AG08395 (cell line): ENCODE data around the gene JMJD8.

Source experiments
- DNase-seq: peaks from one replicate; pipeline ENCODE4 v3.0.0; 2012; ENCODE audit warnings: mixed read lengths, low spot score

JMJD8 gene

DNA sequence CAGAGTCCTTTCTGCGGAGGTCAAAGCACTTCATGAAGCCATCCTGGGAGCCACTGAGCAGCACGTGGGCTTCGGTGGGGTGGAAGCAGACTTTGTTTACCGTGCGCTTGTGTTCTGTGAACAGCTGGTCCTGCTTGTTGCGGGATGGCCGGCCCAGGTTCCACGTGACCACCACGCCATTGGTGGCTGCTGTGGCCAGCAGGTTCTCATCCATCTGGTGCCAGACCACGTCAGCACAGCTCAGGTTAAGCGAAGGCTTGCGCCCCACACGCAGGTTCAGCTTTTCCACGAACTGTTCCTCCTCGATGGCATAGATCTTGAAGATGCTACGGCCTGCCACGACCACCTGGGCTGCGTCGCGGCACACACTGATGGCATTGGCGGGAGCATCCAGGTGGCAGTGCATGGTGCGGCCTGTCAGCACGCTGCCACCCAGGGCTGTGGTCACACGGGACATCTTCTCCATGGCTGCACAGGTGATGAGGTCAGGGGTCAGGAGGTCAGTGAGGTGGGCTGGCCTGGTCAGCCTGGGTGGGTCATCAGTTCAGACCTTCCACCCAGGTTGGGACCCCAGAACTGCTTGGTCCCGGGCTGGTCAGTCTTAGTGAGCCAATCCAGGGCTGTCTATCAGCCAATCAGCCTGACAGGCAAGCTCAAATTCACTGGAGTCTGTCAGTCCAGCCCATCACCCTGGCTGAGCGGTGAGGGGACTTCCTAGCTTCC lies 5.2 kb upstream of the JMJD8 start:
- no peak for DNase-seq

DNA sequence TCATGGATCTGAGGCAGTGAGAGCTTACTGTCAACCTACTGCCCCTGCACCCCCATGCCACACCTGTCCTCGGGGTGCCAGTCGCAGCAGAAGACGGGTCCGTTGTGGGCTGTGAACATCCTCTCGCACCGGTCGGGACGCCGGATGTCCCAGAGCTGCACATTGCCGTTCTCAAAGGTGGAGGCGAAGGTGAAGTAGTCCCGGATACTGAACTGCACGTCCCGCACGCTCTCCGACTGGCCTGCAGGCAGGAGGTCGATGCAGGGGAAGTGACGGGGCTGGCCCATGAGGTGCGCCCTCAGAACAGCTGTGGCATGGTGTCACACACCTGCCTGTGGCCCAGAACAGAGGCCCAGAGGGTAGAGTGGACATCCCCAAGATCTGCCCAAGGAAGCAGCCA lies 3.4 kb upstream of the JMJD8 start:
- DNase-seq = no peak

DNA sequence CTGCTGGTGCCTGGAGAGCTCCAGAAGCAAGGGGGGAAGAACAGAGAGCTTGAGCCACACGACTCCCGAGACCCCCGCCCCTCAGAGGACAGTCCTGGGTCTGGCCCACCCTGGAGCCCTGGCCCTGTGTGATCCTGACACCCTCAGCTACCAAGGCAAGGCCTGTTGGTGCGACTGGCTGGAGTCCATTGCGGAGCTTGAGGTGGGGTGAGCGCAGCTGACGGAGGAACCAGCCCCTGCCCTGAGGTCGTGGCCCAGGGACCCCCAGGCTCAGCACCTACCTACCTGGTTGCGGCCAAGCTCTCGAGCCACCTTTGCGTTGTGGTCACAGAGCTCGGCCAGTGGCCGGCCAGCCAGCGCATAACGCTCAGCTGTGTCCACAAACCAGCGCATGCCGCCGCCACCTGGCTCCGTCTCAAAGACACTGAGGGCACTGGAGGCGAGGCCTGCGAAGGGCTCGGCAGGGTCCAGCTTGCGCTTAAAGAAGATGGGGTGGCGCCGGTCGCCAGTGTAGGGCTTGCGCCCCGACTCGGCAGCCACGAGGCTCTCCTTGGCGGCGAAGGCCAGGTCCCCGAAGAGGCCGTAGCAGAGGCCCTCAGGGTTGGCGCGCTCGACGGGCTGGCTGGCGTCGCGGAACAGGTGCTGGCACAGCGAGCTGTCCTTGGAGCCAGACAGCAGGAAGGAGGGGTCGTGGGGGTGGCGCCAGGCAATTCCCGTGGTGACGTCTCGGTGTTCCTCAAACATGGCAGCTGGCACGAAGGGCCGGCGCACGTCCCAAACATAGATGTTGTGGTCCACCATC lies 2.5 kb upstream of the JMJD8 start:
- DNase-seq = no peak

DNA sequence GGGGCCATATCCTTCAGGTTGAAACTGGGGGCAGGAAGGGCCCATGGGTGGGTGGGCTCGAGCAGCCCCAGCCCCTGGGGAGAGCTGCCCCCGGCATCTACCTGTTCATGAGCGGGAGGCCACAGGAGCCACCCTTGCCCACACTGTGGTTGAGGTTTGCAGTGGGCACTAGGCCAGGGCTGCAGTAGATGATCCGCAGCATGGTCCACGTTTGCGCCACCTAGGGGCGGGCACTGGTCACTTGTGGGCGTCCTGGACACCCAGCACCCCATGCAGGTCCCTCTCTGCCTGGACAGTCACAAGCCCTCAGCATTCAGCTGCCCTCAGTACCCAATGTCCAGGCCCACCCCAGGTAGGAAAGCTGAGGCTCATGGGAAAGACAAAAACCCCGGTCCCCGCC lies 1.8 kb upstream of the JMJD8 start:
- peak; percentile 26 for DNase-seq

DNA sequence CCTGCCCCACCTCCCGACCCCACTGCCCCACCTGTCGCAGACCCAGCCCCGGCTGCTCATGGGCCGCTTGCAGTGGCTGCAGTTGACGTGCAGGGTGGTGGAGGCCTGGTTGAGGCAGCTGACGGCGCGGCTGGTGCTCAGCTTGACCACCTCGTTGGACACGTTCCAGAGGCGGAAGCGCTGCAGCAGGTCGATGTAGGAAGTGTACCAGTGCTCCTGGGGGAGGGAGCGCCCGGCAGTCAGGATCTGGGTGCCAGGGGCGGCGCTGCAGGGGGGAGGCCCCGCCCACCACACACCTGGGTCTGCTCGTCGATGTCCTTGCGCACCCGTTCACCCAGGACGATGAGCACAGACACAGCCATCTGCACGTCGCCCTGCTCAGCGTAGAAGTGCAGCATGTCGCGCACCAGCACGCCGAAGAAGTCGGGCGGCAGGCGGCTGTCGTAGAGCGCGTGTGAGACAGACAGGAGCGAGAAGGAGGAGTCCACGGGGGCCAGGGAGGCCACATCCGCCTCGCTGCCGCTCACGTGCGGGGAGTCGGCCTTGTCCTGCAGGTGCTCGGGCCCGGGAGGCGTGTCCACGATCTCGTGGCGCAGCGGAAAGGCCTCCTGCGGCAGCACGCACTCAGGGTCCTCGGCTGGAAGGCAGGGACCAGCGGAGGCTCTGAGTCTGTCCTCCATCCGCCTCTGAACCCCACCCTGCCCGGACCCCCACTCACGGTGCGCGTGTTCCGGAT lies 995 bp upstream of the JMJD8 start:
- no peak for DNase-seq

DNA sequence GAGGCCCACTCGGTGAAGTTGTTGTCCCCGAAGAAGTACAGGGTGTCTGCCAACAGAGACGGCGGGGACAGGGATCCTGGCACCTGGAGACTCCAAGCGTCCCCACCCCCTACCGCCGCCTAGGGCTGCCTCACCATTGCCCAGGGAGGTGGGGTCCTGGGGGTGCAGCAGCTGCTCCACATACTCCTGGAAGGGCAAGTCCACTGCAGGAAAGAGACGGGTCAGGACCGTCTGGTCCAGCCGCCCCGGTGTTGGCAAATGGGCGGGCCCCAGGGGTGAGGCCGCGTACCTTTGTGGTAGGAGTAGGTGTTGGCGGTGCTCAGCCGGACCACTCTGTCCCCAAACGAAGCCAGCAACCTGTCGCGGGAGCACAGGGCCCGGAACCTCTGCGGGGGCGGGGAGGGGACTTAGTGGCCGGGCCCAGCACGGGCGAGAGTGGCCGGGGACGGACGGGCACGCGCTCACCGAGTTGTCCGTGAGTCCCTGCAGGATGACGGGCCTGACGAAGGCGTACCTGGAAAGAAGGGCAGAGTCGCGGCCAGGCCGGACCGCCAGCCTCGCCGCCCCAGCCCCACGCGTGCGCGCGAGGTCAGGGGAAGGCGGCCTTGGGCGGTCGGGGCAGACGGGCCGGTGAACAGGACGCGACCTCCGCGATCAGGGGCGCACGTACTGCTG lies 601 bp downstream of the JMJD8 start:
- no peak for DNase-seq

DNA sequence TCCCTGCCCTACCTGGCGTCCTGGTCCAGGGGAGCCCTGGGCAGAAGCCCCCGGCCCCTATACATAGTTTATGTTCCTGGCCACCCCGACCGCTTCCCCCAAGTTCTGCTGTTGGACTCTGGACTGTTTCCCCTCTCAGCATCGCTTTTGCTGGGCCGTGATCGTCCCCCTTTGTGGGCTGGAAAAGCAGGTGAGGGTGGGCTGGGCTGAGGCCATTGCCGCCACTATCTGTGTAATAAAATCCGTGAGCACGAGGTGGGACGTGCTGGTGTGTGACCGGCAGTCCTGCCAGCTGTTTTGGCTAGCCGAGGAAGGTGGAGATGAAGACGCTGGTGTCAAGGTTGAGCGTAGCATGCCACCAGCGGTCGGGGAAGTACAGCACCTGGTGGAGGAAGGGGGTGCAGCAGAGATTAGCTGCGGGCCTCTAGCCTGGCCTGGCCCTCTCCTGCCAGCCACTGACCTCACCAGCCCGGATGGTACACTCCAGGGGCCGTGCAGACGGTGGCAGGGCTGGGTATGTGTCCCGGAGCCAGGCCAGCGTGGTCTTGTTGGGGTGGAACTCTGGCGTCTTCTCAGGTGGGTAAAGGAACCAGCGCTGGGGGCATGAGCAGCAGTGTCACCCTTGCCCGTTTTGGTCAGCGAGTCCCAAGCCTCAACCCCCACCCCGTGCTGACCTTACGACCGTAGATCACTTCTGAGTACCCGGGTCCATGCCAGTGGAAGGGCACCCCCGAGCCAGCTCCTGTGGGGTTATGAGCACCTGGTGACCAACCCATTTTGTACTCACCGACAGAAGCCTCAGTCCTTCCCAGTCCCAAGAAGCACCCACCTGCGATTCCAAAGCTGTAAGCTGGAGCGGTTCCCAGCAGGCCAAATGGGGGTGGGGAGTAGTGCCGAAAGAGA lies 1.4 kb downstream of the JMJD8 start:
- no peak for DNase-seq

DNA sequence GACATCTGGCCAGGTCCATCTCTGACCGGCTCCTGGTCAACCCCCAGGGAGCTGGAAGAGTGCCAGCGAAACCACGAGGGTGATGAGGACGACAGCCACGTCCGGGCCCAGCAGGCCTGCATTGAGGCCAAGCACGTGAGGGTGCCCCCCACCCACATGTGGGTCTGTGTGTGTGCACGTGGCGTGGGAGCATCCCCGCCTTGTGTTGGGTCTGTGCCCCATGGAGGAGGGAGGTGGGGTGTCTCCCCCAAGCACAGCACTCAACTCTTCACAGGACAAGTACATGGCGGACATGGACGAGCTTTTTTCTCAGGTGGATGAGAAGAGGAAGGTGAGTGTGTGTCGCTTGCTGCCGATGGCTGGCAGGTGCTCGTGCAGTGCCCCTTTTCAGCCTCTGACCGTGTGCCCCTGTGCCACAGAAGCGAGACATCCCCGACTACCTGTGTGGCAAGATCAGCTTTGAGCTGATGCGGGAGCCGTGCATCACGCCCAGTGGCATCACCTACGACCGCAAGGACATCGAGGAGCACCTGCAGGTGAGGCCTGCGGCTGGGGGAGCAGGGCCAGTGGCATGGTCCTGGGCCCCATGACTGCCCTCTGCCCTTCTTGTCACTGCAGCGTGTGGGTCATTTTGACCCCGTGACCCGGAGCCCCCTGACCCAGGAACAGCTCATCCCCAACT lies 2.2 kb downstream of the JMJD8 start:
- DNase-seq = no peak

DNA sequence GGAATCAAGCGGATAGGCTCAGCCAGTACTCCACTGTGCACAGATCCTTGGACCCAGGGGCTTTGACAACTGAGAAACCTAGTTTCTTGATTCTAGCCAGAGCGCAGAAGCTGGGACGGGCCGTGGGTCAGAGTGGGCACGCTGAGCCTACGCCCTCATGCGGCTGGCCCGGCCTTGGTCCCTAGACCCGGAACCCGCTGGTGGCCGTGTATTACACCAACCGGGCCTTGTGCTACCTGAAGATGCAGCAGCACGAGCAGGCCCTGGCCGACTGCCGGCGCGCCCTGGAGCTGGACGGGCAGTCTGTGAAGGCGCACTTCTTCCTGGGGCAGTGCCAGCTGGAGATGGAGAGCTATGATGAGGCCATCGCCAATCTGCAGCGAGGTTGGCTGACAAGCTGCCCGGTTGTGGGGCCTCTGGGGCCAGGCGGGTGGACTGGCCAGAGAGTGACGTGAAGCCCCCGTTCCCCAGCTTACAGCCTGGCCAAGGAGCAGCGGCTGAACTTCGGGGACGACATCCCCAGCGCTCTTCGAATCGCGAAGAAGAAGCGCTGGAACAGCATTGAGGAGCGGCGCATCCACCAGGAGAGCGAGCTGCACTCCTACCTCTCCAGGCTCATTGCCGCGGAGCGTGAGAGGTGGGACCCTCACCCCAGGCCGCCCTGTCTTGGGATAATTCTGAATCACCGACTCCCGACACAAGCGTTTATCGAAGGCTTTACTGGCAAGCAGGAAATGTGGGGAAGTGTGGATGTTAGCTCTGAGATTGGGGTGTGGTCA lies 3.0 kb downstream of the JMJD8 start:
- no peak for DNase-seq

DNA sequence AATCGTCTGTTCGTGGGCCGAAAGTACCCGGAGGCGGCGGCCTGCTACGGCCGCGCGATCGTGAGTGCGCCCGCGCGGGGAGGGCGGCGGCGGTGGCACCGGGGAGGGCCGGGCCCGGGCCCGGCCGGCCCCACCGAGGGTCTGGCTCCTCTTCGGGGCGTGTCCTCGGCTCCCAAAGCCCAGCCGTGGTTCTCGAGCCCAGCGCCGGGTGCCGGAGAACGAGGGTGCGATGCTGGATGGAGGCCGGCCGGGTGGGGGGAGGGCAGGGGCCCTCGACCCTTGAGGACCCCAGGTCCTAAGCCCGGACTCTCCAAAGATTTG lies 3.5 kb downstream of the JMJD8 start:
- DNase-seq = no peak

DNA sequence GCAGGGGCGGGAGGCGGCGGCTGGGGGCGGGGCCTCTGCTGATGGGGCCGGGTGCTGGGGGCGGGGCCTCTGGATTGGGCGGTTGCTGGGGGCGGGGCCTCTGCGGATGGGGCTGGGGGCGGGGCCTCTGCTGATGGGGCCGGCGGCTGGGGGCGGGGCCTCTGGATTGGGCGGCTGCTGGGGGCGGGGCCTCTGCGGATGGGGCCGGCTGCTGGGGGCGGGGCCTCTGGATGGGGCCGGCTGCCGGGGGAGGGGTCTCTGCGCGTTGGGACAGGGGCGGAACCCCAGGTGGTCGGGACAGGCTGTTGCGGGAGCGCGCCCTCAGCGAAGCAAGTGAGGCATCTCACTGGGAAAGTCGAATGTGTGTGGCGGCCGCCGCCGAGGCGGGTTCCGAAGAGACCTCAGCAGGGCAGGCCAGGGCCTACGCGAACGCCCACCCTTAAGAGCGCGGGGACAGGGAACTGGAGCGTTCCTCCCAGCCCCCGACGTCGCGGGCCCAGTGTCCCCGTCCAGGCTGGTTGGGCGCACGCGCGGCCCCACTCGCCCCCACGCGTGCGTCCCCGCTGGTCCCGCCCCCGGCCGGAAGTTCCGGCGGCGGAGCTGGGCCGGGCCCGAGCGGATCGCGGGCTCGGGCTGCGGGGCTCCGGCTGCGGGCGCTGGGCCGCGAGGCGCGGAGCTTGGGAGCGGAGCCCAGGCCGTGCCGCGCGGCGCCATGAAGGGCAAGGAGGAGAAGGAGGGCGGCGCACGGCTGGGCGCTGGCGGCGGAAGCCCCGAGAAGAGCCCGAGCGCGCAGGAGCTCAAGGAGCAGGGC lies 4.1 kb downstream of the JMJD8 start, which contains the start of gene STUB1:
STUB1 (plus strand) TSS at position 597 of the 811 bp plus-strand sequence; CDS start at position 713, 116 bp downstream.
- peak; percentile 92 for DNase-seq

DNA sequence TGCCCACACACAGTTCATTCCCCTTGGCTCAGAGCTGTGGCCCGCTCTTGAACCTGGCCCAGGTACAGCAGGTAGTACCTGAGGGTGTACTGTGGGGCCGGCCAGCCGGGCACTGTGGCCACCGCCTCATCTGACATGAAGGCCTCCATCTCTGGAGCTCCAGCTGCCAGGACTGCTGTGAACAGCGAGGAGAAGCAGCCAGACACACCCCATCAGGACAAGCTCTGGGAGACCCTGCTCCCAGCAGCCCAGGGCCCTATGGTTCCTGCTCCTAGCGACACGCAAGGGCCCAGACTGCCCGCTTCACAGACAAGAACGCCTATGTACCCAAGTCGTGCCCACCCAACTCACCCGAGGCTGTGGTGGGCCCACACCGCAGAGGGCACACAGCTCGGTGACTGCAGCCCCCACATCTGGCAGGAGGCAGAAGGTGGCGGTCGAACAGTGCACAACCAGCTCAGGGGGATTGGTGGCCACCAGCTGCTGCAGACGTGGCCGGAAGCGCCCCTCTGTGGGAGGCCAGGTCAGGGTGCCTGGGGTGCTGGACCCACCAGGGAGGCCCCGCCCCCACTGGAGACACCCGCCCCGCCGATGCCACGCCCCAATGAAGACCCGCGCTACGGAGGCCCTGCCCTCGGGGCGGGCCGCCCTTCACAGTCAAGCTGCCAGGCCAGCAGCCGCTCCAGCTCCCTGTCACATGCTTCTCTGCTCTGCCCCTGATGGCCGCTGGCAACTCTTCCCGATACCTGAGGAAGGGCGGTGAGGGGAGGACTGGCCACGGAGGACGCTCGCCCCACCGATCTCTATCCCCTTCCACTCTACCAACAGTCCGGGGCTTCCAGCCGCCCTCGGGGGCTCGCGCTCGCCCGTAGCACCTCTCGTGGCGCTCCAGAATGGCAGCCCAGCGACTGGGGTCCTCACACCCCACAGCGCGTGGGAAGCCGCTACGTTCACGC lies 5.0 kb downstream of the JMJD8 start:
- DNase-seq = peak; percentile 28

DNA sequence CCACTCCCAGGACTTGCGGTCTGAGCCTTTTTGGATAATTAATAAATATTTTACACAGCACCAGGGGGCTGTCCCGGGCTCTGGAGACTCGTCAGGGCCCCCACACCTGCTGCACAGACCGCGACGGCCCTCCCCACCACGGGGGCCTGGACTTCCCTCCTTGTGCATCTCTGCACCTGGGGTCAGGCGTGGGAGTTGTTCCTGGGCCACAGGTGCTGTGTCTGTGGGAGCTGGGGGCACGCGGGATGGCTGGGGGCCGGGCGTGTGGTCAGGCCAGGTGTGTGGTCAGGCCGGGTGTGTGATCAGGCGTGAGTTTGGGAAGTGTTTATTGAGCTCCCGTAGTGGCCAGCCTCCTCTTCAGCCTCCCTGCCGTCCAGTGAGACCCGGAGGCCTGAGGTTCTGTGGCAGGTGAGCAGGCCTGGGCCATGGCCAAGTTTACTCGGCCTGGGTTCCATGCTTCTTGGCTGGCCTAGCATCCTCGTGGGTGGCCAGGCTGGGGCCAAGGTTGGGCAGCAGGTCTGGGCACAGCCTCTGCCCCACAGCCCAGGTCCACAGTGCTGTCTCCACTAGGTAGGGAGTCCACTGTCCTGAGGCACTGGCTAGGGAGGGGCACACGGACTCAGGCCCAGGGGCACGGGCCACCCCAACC lies 5.8 kb downstream of the JMJD8 start:
- DNase-seq = no peak

DNA sequence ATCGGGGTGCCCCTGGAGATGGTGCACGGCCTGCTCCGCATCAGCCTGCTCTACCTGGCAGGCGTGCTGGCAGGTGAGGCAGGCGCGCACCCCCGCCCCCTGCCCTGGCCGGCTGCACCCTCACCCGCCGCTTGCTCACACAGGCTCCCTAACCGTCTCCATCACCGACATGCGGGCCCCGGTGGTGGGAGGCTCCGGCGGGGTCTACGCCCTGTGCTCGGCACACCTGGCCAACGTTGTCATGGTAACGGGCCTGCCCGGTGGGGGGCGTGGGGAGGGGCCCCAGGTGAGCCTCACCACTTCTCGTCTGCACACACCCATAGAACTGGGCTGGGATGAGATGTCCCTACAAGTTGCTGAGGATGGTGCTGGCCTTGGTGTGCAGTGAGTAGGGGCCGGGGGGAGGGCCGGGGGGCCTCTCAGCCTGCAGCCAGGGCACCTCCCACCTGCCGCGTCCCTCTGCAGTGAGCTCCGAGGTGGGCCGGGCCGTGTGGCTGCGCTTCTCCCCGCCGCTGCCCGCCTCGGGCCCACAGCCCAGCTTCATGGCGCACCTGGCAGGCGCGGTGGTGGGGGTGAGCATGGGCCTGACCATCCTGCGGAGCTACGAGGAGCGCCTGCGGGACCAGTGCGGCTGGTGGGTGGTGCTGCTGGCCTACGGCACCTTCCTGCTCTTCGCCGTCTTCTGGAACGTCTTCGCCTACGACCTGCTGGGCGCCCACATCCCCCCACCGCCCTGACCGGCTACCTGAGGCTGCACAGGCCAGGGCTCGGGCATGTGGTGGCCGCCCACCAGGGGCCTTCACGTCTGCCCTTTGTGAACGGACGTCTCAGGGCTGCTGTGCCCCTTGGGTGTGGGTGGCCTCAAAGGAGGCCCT lies 6.6 kb downstream of the JMJD8 start:
- DNase-seq = no peak

DNA sequence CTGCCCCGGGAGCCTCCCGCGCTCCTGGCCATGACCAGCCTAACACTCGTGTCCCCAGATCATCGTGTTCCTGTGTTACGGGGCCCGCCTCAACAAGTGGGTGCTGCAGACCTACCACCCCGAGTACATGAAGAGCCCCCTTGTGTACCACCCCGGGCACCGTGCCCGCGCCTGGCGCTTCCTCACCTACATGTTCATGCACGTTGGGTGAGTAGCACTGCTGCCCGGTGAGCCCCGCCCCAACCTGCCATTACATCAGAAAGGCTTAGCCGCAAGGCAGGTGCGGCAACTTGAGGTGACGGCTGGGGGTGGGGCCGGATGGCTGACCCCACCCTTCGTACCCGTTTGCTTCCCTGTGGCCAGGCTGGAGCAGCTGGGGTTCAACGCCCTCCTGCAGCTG lies 7.2 kb downstream of the JMJD8 start:
- no peak for DNase-seq

DNA sequence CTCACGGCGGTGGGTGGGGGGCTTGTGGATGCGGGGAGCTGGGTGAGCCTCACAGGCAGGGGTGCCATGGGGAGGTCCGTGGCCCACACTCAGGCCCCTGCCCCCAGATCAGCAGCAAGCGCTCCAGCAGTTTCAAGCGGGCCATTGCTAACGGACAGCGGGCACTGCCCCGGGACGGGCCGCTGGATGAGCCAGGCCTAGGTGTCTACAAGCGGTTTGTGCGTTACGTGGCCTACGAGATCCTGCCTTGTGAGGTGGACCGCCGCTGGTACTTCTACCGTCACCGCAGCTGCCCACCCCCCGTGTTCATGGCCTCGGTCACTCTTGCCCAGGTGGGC lies 7.6 kb downstream of the JMJD8 start:
- DNase-seq = no peak
